Measurements from ENCODE around the gene ZCCHC8.
"Not testable (repeated sequence)": the region's sequence is repeated elsewhere in the genome, so short reads cannot be mapped to it uniquely, and the experiment has no call there.

The ZCCHC8 gene

DNA sequence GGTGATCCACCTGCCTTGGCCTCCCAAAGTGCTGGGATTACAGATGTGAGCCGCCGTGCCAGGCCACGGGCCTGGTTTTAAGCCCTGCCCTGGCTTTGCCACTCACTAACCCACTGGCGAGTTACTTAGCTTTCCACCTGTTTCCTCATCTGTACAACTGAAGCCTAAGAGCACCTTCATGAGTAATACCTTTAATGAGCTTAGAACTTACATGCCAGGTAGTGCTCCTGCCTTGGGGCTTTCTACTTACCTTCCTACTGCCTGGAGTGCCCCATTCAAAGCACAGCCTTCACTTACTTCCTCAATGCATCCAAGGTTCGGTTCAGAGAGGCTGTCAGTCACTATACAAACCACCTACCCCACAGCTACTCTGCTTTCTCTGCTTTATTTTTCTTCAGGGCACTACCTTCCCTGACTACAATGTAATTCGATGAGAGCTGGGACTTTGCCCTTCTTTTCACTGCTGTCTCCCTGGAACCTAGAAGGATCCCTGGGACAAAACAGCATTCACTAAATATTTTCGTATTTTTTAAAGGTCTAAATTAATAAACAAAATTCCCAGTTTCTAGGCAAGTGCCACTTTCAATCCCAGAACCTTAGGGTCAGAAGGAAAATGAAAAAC, 13.8 kb downstream of the ZCCHC8 start:
- H3K9ac ChIP-seq (ENCODE audit: insufficient read length): no peak overlapping the region
- TF ChIP-seq FOXP2 (optimal IDR thresholded peaks at IDR 0.05; ENCODE audit: control extremely low read depth, extremely low read length, insufficient read depth) (no peak), EZH2 (IDR thresholded peaks at IDR 0.05) (no peak), POLR2AphosphoS5 (IDR thresholded peaks at IDR 0.05; ENCODE audit: borderline replicate concordance, low read depth, low read length) (no peak)
- no peak overlapping the region for H3K27ac ChIP-seq
- no peak for DNase-seq (ENCODE audit: low read depth, low spot score)
- no peak overlapping the region for H3K4me3 ChIP-seq
- H3K9me3 ChIP-seq (ENCODE audit: low read depth, low read length): no peaks in the 10 kb centered on the region
- peaks cover 86% of the 10 kb centered on the region for H3K36me3 ChIP-seq (ENCODE audit: insufficient read depth, low read length)

GRCh38 chr12:122486360-122486759, 14.4 kb downstream of the ZCCHC8 start:
- not testable (repeated sequence) for DNase-seq (ENCODE audit: low read depth, low spot score); H3K27ac ChIP-seq; H3K9me3 ChIP-seq (ENCODE audit: low read depth, low read length); H3K9ac ChIP-seq (ENCODE audit: insufficient read length); H3K4me3 ChIP-seq
- peaks cover 86% of the 10 kb centered on the region for H3K36me3 ChIP-seq (ENCODE audit: insufficient read depth, low read length)

GRCh38 chr12:122484385-122484784, 16.3 kb downstream of the ZCCHC8 start:
- DNase-seq (ENCODE audit: low read depth, low spot score); H3K27ac ChIP-seq; H3K9ac ChIP-seq (ENCODE audit: insufficient read length); H3K4me3 ChIP-seq; H3K9me3 ChIP-seq (ENCODE audit: low read depth, low read length): not testable (repeated sequence)
- peaks cover 86% of the 10 kb centered on the region for H3K36me3 ChIP-seq (ENCODE audit: insufficient read depth, low read length)

DNA sequence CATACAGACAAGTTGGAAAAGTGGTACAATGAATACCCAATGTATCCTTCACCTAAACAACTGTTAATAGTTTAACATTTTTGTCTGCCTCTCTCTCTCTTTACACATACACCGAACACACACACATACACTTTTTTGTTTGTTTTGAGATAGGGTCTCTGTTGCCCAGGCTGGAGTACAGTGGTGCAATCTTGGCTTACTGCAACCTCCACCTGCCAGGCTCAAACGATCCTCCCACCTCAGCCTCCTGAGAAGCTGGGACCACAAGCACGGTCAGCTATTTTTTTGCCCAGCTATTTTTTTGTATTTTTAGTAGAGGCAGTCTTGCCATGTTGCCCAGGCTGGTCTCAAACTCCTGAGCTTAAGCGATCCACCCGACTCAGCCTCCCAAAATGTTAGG, 16.8 kb downstream of the ZCCHC8 start:
- DNase-seq (ENCODE audit: low read depth, low spot score): no peak
- Histone ChIP-seq H3K9ac (ENCODE audit: insufficient read length) (no peak overlapping the region), H3K9me3 (ENCODE audit: low read depth, low read length) (no peaks in the 10 kb centered on the region), H3K27ac (no peak overlapping the region), H3K36me3 (ENCODE audit: insufficient read depth, low read length) (peaks cover 85% of the 10 kb centered on the region), H3K4me3 (no peak overlapping the region)
- TF ChIP-seq EZH2 (IDR thresholded peaks at IDR 0.05) (no peak), POLR2AphosphoS5 (IDR thresholded peaks at IDR 0.05; ENCODE audit: borderline replicate concordance, low read depth, low read length) (no peak), FOXP2 (optimal IDR thresholded peaks at IDR 0.05; ENCODE audit: control extremely low read depth, extremely low read length, insufficient read depth) (no peak)

GRCh38 chr12:122481861-122482260, 18.9 kb downstream of the ZCCHC8 start:
- TF ChIP-seq EZH2 (IDR thresholded peaks at IDR 0.05) (no peak), POLR2AphosphoS5 (IDR thresholded peaks at IDR 0.05; ENCODE audit: borderline replicate concordance, low read depth, low read length) (no peak), FOXP2 (optimal IDR thresholded peaks at IDR 0.05; ENCODE audit: control extremely low read depth, extremely low read length, insufficient read depth) (no peak)

GRCh38 chr12:122480753-122481152, 20.0 kb downstream of the ZCCHC8 start:
- H3K27ac ChIP-seq: no peak overlapping the region
- no peak for TF ChIP-seq EZH2 (IDR thresholded peaks at IDR 0.05)
- TF ChIP-seq POLR2AphosphoS5 (IDR thresholded peaks at IDR 0.05; ENCODE audit: borderline replicate concordance, low read depth, low read length): no peak
- no peak for TF ChIP-seq FOXP2 (optimal IDR thresholded peaks at IDR 0.05; ENCODE audit: control extremely low read depth, extremely low read length, insufficient read depth)
- H3K4me3 ChIP-seq: no peak overlapping the region
- H3K9ac ChIP-seq (ENCODE audit: insufficient read length): no peak overlapping the region
- no peaks in the 10 kb centered on the region for H3K9me3 ChIP-seq (ENCODE audit: low read depth, low read length)
- no peak for DNase-seq (ENCODE audit: low read depth, low spot score)
- peaks cover 85% of the 10 kb centered on the region for H3K36me3 ChIP-seq (ENCODE audit: insufficient read depth, low read length)

More at GRCh38 chr12:122481861-122482260, 18.9 kb downstream of the ZCCHC8 start:
- Histone ChIP-seq H3K9me3 (ENCODE audit: low read depth, low read length) (no peaks in the 10 kb centered on the region), H3K36me3 (ENCODE audit: insufficient read depth, low read length) (peaks cover 84% of the 10 kb centered on the region), H3K4me3 (no peak overlapping the region), H3K27ac (no peak overlapping the region), H3K9ac (ENCODE audit: insufficient read length) (no peak overlapping the region)
- no peak for DNase-seq (ENCODE audit: low read depth, low spot score)

GRCh38 chr12:122474324-122474716, 26.4 kb downstream of the ZCCHC8 start:
- Histone ChIP-seq H3K9ac (ENCODE audit: insufficient read length) (no peak overlapping the region), H3K4me3 (no peak overlapping the region), H3K27ac (no peak overlapping the region), H3K9me3 (ENCODE audit: low read depth, low read length) (no peaks in the 10 kb centered on the region), H3K36me3 (ENCODE audit: insufficient read depth, low read length) (peaks cover 65% of the 10 kb centered on the region)
- TF ChIP-seq FOXP2 (optimal IDR thresholded peaks at IDR 0.05; ENCODE audit: control extremely low read depth, extremely low read length, insufficient read depth) (no peak), POLR2AphosphoS5 (IDR thresholded peaks at IDR 0.05; ENCODE audit: borderline replicate concordance, low read depth, low read length) (no peak), EZH2 (IDR thresholded peaks at IDR 0.05) (no peak)
- DNase-seq (ENCODE audit: low read depth, low spot score): no peak

- no peak for DNase-seq (ENCODE audit: low read depth, low spot score)
- Histone ChIP-seq H3K9ac (ENCODE audit: insufficient read length) (no peak overlapping the region), H3K4me3 (no peak overlapping the region), H3K36me3 (ENCODE audit: insufficient read depth, low read length) (peaks cover 60% of the 10 kb centered on the region), H3K27ac (no peak overlapping the region), H3K9me3 (ENCODE audit: low read depth, low read length) (no peaks in the 10 kb centered on the region)
- TF ChIP-seq POLR2AphosphoS5 (IDR thresholded peaks at IDR 0.05; ENCODE audit: borderline replicate concordance, low read depth, low read length): no peak
- no peak for TF ChIP-seq FOXP2 (optimal IDR thresholded peaks at IDR 0.05; ENCODE audit: control extremely low read depth, extremely low read length, insufficient read depth)
- no peak for TF ChIP-seq EZH2 (IDR thresholded peaks at IDR 0.05)
Measured at GRCh38 chr12:122473543-122474323, 27.0 kb downstream of the ZCCHC8 start.
